Sigmoid colon (tissue), 7 donors: ENCODE measurements around the gene DYRK1A. TPM values are rescaled to one million over a fixed set of nuclear protein-coding genes. Genes with fewer than 3 reads are reported as not detected.

Experiments used
- DNase-seq: peaks from one replicate; pipeline ENCODE4 v3.0.0-alpha.2; 2019
- H3K27ac ChIP-seq, 4 donors: fragments of 200-600 bp; sonication (generic); one replicate each; pipeline ENCODE4 v1.5.1; 2016 to 2019; ENCODE audit warnings: mild to moderate bottlenecking in 1 of 4
- H3K27me3 ChIP-seq, 3 donors: fragments of 200-600 bp; sonication (generic); one replicate each; pipeline ENCODE4 v1.5.1; 2019; ENCODE audit warnings: mild to moderate bottlenecking in 1 of 3
- H3K36me3 ChIP-seq, 4 donors: fragments of 200-600 bp; sonication (generic); one replicate each; pipeline ENCODE4 v1.5.1; 2016 to 2019
- H3K4me1 ChIP-seq, 4 donors: fragments of 200-600 bp; sonication (generic); one replicate each; pipeline ENCODE4 v1.5.1; 2017 to 2019
- H3K4me3 ChIP-seq, 4 donors: fragments of 200-600 bp; sonication (generic); one replicate each; pipeline ENCODE4 v1.5.1; 2017 to 2019; ENCODE audit warnings: mild to moderate bottlenecking in 2 of 4, moderate library complexity in 1 of 4
- H3K9me3 ChIP-seq, 4 donors: fragments of 200-600 bp in 3 of 4; sonication (generic) in 3 of 4; one replicate each; pipeline versions ENCODE4 v1.5.1 to v1.6.1; 2013 to 2019
- CTCF ChIP-seq, 4 experiments: fragments of 450-650 bp in 3 of 4; fragments of 200-600 bp in 1 of 4; IDR thresholded peaks; one replicate each; pipeline ENCODE4 v1.5.1; 2016 to 2019; ENCODE audit warnings: antibody characterized with exemption in 4 of 4, mild to moderate bottlenecking in 3 of 4, moderate library complexity in 2 of 4
- EP300 ChIP-seq, 4 donors: sonication (generic); formaldehyde crosslinking; IDR thresholded peaks; one replicate each; pipeline ENCODE4 v1.6.1; 2017; ENCODE audit warnings: antibody characterized with exemption in 4 of 4
- POLR2A ChIP-seq, 2 donors: fragments of 450-650 bp; IDR thresholded peaks; one replicate each; pipeline ENCODE4 v1.6.1; 2016; ENCODE audit warnings: antibody characterized with exemption in 2 of 2, mild to moderate bottlenecking in 2 of 2, moderate library complexity in 2 of 2
- POLR2AphosphoS5 ChIP-seq, 4 donors: sonication (generic); formaldehyde crosslinking; IDR thresholded peaks; one replicate each; pipeline ENCODE4 v1.6.1; 2017; ENCODE audit warnings: antibody characterized with exemption in 4 of 4
- WGBS, 2 donors: extraction: QIAGEN DNeasy Blood & Tissue Kit; methylation state at CpG; one replicate each; pipeline ENCODE4 v1.1.7; 2013; 5-methylcytosine and 5-hydroxymethylcytosine counted together
- intact Hi-C: fragments of 100-400 bp; cut with DNase I; formaldehyde crosslinking; loops from one replicate; pipeline ENCODE4 v1.15.1; 2023
- polyA plus RNA-seq, 3 donors: library from polyadenylated mRNA; stranded (reverse); fragments of 200-250 nt; gene quantifications; one replicate each; pipeline ENCODE4 v1.2.3, GENCODE V29; 2013
- total RNA-seq, 4 donors: library from RNA; depleted of rRNA; stranded (reverse); fragments of >200 nt; gene quantifications; one replicate each; pipeline ENCODE4 v1.1.0, GENCODE V29; 2016
- donor health status: healthy with polysubstance abuse.
- donor health status: Bipolar disorder and iron deficiency.
- donor health status: healthy.

Gene DYRK1A
- total and polyA plus RNA-seq, 7 donors, result 11.4 to 74.1 (median 62.9) TPM

- Histone ChIP-seq H3K4me1 (peaks cover 0 to 34% (median 25%) of the 10 kb centered on the region in 4 donors), H3K27ac (no peak overlapping the region), H3K9me3 (no peaks in the 10 kb centered on the region), H3K27me3 (no peaks in the 10 kb centered on the region), H3K4me3 (no peak overlapping the region), H3K36me3 (no peaks in the 10 kb centered on the region)
- no peak for DNase-seq
- WGBS, 2 donors, result 96 to 97% methylated on average over 3 of the region's 3 CpGs
- intact Hi-C loops, result loop anchor here (10.0 kb wide), 1 partner anchor 202 kb away; the partner anchor contains the start of gene VPS26C
- TF ChIP-seq POLR2AphosphoS5 (IDR thresholded peaks at IDR 0.05) (no peak), EP300 (IDR thresholded peaks at IDR 0.05) (no peak), POLR2A (IDR thresholded peaks at IDR 0.05) (no peak), CTCF (IDR thresholded peaks at IDR 0.05) (no peak)
These were observed 100.5 kb downstream of the DYRK1A start for GRCh38 chr21:37467082-37467481.

- Histone ChIP-seq H3K27ac (no peak overlapping the region), H3K27me3 (no peaks in the 10 kb centered on the region), H3K4me1 (peaks cover 0 to 32% (median 22%) of the 10 kb centered on the region in 4 donors), H3K36me3 (no peaks in the 10 kb centered on the region), H3K9me3 (no peaks in the 10 kb centered on the region), H3K4me3 (no peak overlapping the region)
- WGBS, 2 donors, result 94 to 96% methylated on average over 4 of the region's 4 CpGs
- intact Hi-C loops, result loop anchor here (10.0 kb wide), 1 partner anchor 204 kb away; the partner anchor contains the start of gene VPS26C
- no peak for DNase-seq
- TF ChIP-seq POLR2AphosphoS5 (IDR thresholded peaks at IDR 0.05) (no peak), POLR2A (IDR thresholded peaks at IDR 0.05) (no peak), CTCF (IDR thresholded peaks at IDR 0.05) (no peak), EP300 (IDR thresholded peaks at IDR 0.05) (no peak)
These were observed 102.3 kb downstream of the DYRK1A start for GRCh38 chr21:37468909-37469308.

- H3K27ac ChIP-seq, result no peak overlapping the region
- TF ChIP-seq CTCF (IDR thresholded peaks at IDR 0.05) (no peak), EP300 (IDR thresholded peaks at IDR 0.05) (no peak)
- WGBS, 2 donors, result 94 to 96% methylated on average over 5 of the region's 5 CpGs
- no peaks in the 10 kb centered on the region for H3K9me3 ChIP-seq
- DNase-seq, result no peak
- no peak overlapping the region for H3K4me3 ChIP-seq
- H3K36me3 ChIP-seq, result no peaks in the 10 kb centered on the region
- H3K4me1 ChIP-seq, result peaks cover 0 to 32% (median 23%) of the 10 kb centered on the region in 4 donors
- H3K27me3 ChIP-seq, result no peaks in the 10 kb centered on the region
- intact Hi-C loops, result loop anchor here (10.0 kb wide), 1 partner anchor 205 kb away; the partner anchor contains the start of gene VPS26C
These were observed 102.9 kb downstream of the DYRK1A start for GRCh38 chr21:37469441-37469840.

GRCh38 chr21:37472581-37472980, 106.0 kb downstream of the DYRK1A start:
- H3K9me3 ChIP-seq, result no peaks in the 10 kb centered on the region
- H3K27me3 ChIP-seq, result no peaks in the 10 kb centered on the region
- DNase-seq, result no peak
- H3K4me3 ChIP-seq, result no peak overlapping the region
- WGBS, 2 donors, result 91 to 94% methylated on average over 4 of the region's 4 CpGs
- H3K4me1 ChIP-seq, result peaks cover 0 to 59% (median 45%) of the 10 kb centered on the region in 4 donors
- intact Hi-C loops, result no loop called here
- no peaks in the 10 kb centered on the region for H3K36me3 ChIP-seq
- TF ChIP-seq CTCF (IDR thresholded peaks at IDR 0.05) (no peak), EP300 (IDR thresholded peaks at IDR 0.05) (no peak), POLR2A (IDR thresholded peaks at IDR 0.05) (no peak), POLR2AphosphoS5 (IDR thresholded peaks at IDR 0.05) (no peak)
- no peak overlapping the region for H3K27ac ChIP-seq

- Histone ChIP-seq H3K4me3 (no peak overlapping the region), H3K4me1 (peaks cover 0 to 68% (median 52%) of the 10 kb centered on the region in 4 donors), H3K9me3 (no peaks in the 10 kb centered on the region), H3K27me3 (no peaks in the 10 kb centered on the region), H3K27ac (no peak overlapping the region), H3K36me3 (no peaks in the 10 kb centered on the region)
- TF ChIP-seq POLR2A (IDR thresholded peaks at IDR 0.05) (no peak), POLR2AphosphoS5 (IDR thresholded peaks at IDR 0.05) (no peak), EP300 (IDR thresholded peaks at IDR 0.05) (no peak), CTCF (IDR thresholded peaks at IDR 0.05) (no peak)
- 75 to 77% methylated on average over 6 of the region's 6 CpGs for WGBS, 2 donors
- DNase-seq, result no peak
- intact Hi-C loops, result no loop called here
These were observed 106.9 kb downstream of the DYRK1A start for GRCh38 chr21:37473491-37473890.
